ENCODE measurements around the gene PRRX1.

PRRX1 gene

DNA sequence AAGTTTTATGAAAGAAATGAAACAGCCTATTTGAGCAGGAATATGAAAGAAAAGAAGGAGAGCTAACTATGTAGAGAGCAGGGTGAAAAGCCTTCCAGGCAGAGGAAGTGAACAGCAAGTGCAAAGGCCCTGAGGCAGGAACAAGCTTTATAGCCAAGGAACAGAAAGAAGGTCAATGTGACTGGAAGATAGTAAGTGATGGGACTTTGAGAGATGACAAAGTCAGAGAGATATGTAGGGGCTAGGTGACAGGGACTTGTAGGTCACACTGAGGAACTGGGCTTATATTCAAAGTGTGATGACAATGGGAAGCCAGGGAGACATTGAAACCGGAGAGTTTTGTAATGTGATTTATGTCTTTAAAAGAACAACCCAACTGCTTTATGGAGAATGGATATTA, 18.9 kb downstream of the PRRX1 start:
- no peak for DNase-seq

DNA sequence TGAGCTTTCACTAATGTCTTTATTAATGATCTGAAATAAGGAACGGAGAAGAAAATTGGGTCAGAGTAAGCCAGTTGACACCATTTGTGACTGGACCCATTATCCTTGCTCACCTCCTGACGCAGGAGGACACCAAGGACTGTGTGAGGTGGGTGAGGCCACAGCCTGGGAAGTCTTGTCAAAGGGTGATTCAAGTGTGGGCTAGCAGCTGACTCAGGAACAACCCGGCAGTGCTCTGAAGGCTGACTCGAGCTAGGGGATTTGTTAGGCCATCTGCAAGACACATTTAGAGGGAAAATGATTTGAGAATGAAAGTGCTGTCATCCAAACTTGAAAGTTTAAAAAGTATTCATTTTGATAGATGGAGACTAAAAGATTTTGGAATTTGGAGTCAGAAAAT, 21.2 kb downstream of the PRRX1 start:
- intact Hi-C loops (cut with DNase I) = loop anchor here (10.0 kb wide), 1 partner anchor 200 kb away; no protein-coding TSS in a partner anchor
- no peak for DNase-seq

More for the DNA sequence above, 18.9 kb downstream of the PRRX1 start:
- intact Hi-C loops (cut with DNase I) = loop anchor here (10.0 kb wide), 1 partner anchor 202 kb away; no protein-coding TSS in a partner anchor

GRCh38 chr1:170686291-170686690, 22.4 kb downstream of the PRRX1 start:
- no peak for DNase-seq
- intact Hi-C loops (cut with DNase I) = loop anchor here (10.0 kb wide), 1 partner anchor 199 kb away; no protein-coding TSS in a partner anchor

GRCh38 chr1:170687621-170688020, 23.7 kb downstream of the PRRX1 start:
- DNase-seq = no peak
- intact Hi-C loops (cut with DNase I) = loop anchor here (10.0 kb wide), 1 partner anchor 197 kb away; no protein-coding TSS in a partner anchor

DNA sequence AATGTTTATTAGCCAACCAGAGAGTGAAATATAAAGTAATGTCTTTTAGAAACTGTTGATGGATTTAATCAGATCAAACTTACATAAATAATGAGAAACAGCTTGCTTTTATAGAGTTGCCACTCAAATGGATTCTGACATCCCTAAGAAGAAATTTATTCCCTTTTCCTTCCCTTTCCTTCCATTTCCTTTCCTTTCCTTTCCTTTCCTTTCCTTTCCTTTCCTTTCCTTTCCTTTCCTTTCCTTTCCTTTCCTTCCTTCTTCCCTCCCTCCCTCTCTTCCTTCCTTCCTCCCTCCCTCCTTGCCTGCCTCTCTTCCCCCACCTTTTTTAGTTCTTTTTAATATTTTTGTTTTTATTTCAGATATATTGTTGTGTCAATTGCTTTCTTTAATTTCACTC, 27.3 kb downstream of the PRRX1 start:
- no peak for DNase-seq
- intact Hi-C loops (cut with DNase I) = loop anchor here (2.0 kb wide), 1 partner anchor 74 kb away; no protein-coding TSS in a partner anchor

GRCh38 chr1:170692866-170693575, 29.1 kb downstream of the PRRX1 start:
- intact Hi-C loops (cut with DNase I) = no loop called here
- DNase-seq = no peak

- intact Hi-C loops (cut with DNase I) = no loop called here
- DNase-seq = no peak
These were observed 30.4 kb downstream of the PRRX1 start for GRCh38 chr1:170694172-170694926.

DNA sequence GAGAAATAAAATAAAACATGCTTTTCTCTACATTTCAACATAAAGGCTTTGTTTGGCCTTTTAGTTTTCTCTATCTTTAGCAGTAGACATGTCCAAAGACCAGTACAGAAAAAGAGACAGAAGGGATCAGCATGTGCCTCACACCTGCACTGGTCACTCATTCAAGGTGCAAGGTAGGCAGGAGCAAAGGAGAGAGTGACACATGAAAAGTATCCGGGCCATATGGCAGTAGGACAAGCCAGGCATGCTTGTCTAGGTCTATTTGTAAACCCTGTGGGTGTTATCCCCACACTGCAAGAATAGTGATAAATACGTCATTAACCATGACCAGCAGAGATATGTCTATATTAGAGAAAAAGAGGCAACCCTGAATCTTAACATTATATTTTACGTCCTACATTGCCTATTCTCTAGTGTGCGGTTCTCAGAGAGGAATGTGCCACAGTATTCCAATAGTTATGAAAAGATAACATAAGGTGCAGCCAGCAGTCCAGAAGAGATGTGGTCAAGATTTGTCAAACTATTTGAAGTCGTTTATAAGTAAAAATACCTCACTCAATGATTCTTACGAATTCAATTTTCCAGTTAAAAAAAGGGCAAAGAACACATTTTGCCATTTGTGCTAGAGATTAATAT, 32.1 kb downstream of the PRRX1 start:
- no peak for DNase-seq
- intact Hi-C loops (cut with DNase I) = no loop called here

- intact Hi-C loops (cut with DNase I) = no loop called here
- DNase-seq = no peak
These were observed 32.8 kb downstream of the PRRX1 start for GRCh38 chr1:170696591-170697290.

- DNase-seq = no peak
- intact Hi-C loops (cut with DNase I) = no loop called here
These were observed 33.4 kb downstream of the PRRX1 start for GRCh38 chr1:170697316-170697715.

- DNase-seq = peak in 4 of 10 donors; percentile 10 to 76 (median 24)
- intact Hi-C loops (cut with DNase I) = no loop called here
These were observed 34.7 kb downstream of the PRRX1 start for GRCh38 chr1:170698301-170699275.

DNA sequence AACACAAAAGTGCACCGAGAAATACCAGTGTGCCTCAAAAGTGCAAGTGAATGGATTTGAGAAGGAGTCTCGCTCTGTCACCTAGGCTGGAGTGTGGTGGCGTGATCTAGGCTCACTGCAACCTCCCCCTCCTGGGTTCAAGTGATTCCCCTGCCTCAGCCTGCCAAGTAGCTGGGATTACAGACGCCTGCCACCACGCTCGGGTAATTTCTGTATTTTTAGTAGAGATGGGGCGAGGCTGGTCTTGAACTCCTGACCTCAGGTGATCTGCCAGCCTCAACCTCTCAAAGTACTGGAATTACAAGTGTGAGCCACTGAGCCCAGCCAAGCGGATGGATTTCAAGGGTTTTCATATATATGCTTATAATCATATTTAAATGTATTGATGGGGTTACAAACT, 35.8 kb downstream of the PRRX1 start:
- DNase-seq = no peak
- intact Hi-C loops (cut with DNase I) = no loop called here

DNA sequence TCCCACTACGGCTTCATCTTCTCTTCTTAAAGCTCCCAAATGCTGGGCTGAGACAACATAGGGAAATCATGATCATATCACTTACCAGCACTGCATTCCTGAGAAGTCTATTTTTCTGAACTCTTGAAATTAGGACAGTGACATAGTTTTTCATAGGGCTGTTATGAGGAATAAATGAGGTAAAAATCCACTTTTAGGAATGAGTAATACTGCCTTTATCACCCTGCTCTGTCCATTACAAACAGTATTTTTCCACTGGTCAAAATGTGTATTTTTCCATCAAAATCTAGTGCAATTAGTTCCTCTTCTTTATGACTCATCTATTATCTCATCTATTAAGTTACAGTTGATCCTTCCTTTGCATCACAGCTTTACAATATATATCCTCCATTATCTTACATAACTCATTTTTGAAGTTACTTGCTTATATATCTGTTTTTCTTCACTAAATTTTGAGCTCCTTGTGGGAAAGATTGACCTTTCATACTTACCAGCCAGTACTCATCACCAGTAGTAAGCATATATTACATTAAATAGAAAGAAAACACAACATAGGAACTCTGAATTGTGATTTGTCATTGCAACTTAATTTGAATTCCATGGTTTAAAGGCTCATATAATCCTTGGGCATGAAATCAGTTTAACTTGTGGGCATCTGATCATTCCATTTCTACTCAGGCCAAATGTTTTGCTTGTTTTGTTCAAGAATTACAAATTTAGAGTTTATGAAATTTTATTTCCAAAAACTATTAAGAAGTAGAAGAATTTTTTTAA, 37.1 kb downstream of the PRRX1 start:
- intact Hi-C loops (cut with DNase I) = no loop called here
- DNase-seq = no peak

DNA sequence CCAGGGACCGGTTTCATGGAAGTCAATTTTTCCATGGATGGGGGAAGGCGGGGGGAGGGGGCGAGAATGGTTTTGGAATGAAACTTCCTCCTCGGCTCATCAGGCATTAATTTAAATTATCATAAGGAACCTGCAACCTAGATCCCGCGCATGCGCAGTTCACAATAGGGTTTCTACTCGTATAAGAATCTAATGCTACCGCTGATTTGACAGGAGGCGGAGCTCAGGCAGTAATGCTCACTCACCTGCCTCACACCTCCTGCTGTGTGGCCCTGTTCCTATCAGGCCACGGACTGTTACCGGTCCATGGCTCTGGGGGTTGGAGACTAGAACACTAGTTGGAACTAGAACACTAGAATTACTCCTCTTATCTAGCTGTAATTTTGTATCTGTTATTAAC, 38.0 kb downstream of the PRRX1 start:
- intact Hi-C loops (cut with DNase I) = no loop called here

GRCh38 chr1:170703591-170703990, 39.7 kb downstream of the PRRX1 start:
- no peak for DNase-seq
- intact Hi-C loops (cut with DNase I) = no loop called here

More for the DNA sequence above, 38.0 kb downstream of the PRRX1 start:
- DNase-seq = no peak

DNA sequence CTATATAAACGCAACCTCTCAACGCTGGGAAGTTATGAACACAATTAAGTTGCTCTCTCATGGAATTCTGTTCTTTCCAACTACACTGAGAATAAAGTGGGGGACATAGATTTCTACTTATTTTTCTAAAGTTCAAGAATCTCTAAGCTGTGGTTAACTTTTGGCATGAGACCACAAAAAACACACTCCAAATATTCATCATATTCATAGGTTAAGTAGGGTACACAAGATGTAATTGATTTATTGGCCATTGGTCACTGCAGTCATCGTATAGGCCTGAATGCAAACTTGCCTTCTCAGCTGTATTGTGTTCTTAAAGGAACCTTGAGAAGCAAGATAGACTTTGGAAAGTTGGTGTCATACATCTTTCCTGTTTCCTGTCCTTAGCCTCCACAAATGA, 40.3 kb downstream of the PRRX1 start:
- DNase-seq = no peak
- intact Hi-C loops (cut with DNase I) = no loop called here

DNA sequence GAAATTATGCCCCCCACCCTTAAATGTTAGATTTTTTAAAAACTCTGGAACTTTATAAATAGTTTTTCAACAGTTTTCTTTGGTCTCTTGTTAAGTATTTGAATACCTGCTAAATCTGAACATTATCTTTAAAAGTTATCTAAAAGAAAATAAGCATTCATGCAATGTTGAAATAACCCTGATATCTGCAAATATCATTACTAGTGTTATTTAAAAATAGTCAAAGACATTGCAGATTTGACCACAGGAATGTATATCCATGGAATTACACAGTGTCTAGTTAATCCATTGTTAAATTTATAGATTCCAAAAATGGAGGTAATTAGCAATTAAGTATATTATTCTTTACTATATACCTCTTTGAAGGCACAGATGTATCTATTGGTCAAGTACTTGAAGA, 42.0 kb downstream of the PRRX1 start:
- no peak for DNase-seq
- intact Hi-C loops (cut with DNase I) = no loop called here

- DNase-seq = no peak
These were observed 43.2 kb downstream of the PRRX1 start for GRCh38 chr1:170707117-170707516.

More at GRCh38 chr1:170707117-170707516, 43.2 kb downstream of the PRRX1 start:
- intact Hi-C loops (cut with DNase I) = no loop called here

Measured in posterior cingulate gyrus (tissue), 11 donors.